Endothelial cell of umbilical vein (primary cell): ENCODE measurements around the gene MACF1.
"Not testable (repeated sequence)": the region's sequence is repeated elsewhere in the genome, so short reads cannot be mapped to it uniquely, and the experiment has no call there.

Experiments used
- CTCF ChIP-seq, 2 donors: IDR thresholded peaks; 1 replicate in 1 of 2; 2 replicates in 1 of 2; pipeline ENCODE4 v1.5.1; 2011; ENCODE audit warnings: low read length in 2 of 2, mild to moderate bottlenecking in 2 of 2, moderate library complexity in 2 of 2, control low read depth in 1 of 2, inconsistent platforms in 1 of 2, low read depth in 1 of 2; ENCODE audit not compliant: insufficient read depth in 1 of 2; ENCODE audit errors: extremely low read depth in 1 of 2
- EZH2 ChIP-seq: IDR thresholded peaks from 2 replicates; pipeline ENCODE4 v1.6.1; 2012; ENCODE audit warnings: borderline replicate concordance, low read depth, mild to moderate bottlenecking, moderate library complexity, low read length, inconsistent platforms; ENCODE audit not compliant: severe bottlenecking
- MAX ChIP-seq: IDR thresholded peaks from 2 replicates; pipeline ENCODE4 v1.6.1; 2011; ENCODE audit not compliant: insufficient read depth, insufficient read length
- POLR2A ChIP-seq: IDR thresholded peaks from 2 replicates; pipeline ENCODE4 v1.6.1; 2012; ENCODE audit warnings: low read depth, mild to moderate bottlenecking, control low read depth, low read length
- POLR2AphosphoS5 ChIP-seq: IDR thresholded peaks from 2 replicates; pipeline ENCODE4 v1.6.1; 2012; ENCODE audit warnings: low read depth, mild to moderate bottlenecking, control low read depth, low read length, moderate library complexity; ENCODE audit not compliant: insufficient read depth

- not testable (repeated sequence) for TF ChIP-seq CTCF (IDR thresholded peaks at IDR 0.05; ENCODE audit: extremely low read depth in 1 of 2, insufficient read depth in 1 of 2, low read depth in 1 of 2, low read length in 2 of 2); MAX; EZH2; POLR2AphosphoS5; POLR2A
Observed at GRCh38 chr1:39527190-39527579, 322.7 kb downstream of the MACF1 start.
